Astrocyte of the spinal cord (primary cell): ENCODE measurements around the gene DAPK2.

Experiments
- DNase-seq: peaks from one replicate; pipeline ENCODE4 v3.0.0; 2011; ENCODE audit warnings: low read depth, low spot score
- H3K4me3 ChIP-seq: 2 replicates; pipeline ENCODE4 v1.5.1; 2011; ENCODE audit warnings: low read depth, mild to moderate bottlenecking, low read length, moderate library complexity
- in situ Hi-C: cut with HindIII; loops from 2 replicates; pipeline ENCODE4 v1.10.0; 2017; ENCODE audit warnings: low sequenced_read_pairs
- TF ChIP-seq, protein P1 (sequence below): IDR thresholded peaks from 2 replicates; pipeline ENCODE4 v1.5.1; 2012; ENCODE audit warnings: low read depth, mild to moderate bottlenecking, low read length, inconsistent platforms

The DAPK2 gene

DNA sequence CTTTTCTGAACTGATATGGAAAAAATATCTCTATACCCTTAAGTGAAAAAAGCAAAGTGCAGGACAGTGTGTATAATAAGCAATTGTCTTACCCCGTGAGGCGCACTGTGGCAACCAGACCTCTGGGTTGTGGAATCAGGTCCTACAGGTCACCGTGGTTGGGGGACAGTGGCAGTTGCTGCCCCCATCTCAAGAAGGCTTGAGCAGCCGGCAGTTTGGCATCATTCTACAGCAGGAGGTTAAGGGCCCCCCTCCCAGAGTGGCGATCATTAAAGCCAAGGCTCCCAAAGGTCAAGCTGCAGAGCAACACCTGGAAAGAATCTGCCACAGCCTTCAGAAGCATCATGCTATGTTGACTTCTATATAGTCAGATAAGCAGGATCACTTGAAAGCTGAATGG lies 156.5 kb downstream of the DAPK2 start:
- TF ChIP-seq, protein P1, sequence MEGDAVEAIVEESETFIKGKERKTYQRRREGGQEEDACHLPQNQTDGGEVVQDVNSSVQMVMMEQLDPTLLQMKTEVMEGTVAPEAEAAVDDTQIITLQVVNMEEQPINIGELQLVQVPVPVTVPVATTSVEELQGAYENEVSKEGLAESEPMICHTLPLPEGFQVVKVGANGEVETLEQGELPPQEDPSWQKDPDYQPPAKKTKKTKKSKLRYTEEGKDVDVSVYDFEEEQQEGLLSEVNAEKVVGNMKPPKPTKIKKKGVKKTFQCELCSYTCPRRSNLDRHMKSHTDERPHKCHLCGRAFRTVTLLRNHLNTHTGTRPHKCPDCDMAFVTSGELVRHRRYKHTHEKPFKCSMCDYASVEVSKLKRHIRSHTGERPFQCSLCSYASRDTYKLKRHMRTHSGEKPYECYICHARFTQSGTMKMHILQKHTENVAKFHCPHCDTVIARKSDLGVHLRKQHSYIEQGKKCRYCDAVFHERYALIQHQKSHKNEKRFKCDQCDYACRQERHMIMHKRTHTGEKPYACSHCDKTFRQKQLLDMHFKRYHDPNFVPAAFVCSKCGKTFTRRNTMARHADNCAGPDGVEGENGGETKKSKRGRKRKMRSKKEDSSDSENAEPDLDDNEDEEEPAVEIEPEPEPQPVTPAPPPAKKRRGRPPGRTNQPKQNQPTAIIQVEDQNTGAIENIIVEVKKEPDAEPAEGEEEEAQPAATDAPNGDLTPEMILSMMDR = no peak
- DNase-seq = no peak
- no peak overlapping the region for H3K4me3 ChIP-seq
- in situ Hi-C loops = no loop called here

DNA sequence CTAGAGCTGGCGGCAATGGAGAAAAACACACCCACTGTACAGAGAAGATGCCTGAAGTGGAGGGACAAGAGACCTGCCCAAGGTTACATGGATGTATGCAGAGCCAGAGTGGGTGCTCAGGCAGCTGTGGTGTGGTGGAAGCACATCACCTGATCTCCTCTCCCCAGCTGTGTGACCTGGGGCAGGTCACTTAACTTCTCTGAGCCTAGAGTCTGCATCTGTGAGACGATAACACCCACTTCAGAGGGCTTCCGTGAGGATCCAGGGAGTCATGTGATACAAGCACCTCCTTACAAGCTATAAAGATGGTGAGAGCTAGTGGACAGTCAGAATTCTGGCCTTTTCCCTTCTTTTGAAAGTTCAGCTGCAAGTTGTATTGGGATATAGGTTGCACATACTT lies 157.5 kb downstream of the DAPK2 start:
- no peak for DNase-seq
- H3K4me3 ChIP-seq = no peak overlapping the region
- TF ChIP-seq, protein P1 = no peak
- in situ Hi-C loops = no loop called here

DNA sequence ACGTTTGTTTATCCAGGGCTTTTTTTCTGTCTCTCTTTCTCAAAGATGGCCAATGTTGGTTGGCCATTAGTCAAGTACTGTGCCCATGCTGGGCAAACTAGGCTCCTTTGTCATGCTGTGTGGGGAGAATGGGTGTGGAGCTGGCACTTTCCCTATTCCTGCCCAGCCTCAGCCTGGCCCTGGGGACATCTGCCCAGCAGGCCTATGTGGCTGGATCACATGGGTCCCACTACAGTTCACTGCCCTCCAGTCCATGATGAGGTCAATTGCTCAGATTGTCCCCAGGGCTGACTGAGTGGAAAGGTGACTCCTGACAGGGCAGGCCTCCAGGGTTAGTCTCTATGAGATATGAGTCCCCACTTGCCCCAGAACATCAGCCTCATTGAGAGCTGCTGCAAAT lies 158.1 kb downstream of the DAPK2 start:
- H3K4me3 ChIP-seq = no peak overlapping the region
- TF ChIP-seq, protein P1 = no peak
- DNase-seq = no peak
- in situ Hi-C loops = no loop called here

DNA sequence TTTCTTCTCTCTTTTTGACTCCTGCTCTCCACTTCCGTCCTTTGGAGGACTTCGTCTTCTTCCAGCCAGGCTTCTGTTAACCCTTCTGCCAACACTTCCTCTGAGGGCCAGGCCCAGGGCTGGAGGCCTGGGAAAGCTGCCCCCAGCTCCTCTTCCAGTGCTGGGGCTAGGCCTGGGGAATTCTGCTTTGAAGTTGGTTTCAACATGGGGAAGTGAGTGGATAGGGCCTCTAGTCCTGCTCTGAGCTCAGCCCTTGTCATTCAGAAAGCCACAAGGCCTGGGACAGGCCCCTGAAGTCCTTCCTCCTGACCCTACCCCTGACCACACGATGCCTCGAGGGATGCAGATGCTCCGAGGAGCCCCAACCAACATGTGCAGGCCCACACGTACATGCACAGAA lies 158.7 kb downstream of the DAPK2 start:
- in situ Hi-C loops = no loop called here
- TF ChIP-seq, protein P1 = no peak
- H3K4me3 ChIP-seq = no peak overlapping the region
- no peak for DNase-seq

DNA sequence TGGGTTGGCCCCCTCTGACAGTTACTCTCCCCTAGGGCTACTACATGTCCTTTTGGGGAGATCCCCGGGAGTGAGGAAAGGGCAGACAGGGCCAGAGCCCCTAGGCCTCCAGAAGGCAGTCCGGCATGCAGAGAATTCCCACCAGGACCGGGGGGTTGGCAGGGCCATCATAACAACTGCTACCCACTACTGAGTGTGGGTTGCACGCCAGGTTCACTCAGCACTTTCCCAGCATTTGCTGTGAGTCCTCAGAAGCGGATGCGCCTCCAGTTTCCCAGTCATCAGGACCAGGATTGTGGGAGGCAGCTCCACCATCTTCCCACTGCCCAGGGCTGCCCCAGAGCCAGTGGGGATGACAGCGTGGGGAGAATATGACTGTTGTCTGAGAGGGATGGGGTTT lies 161.3 kb downstream of the DAPK2 start:
- no peak for DNase-seq
- H3K4me3 ChIP-seq = no peak overlapping the region
- in situ Hi-C loops = no loop called here
- TF ChIP-seq, protein P1 = no peak

DNA sequence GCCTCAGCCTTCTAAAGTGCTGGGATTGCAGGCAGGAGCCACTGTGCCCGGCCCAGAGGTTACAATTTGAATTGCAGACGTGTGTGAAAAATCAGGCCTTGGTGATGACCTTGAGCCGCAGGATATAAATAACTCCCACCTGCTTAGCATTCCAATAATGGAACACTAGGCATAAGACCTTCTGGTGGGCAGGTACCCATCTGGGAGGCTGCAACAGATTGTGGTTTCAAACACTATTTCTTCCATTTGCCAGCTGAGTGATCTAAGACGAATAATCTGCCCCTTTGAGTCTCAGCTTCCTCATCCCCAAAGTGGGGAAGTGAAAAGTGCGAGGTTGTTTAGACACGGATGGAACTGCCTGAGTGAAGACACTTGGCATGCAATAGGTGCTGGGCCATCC lies 164.9 kb downstream of the DAPK2 start:
- DNase-seq = no peak
- no peak overlapping the region for H3K4me3 ChIP-seq
- TF ChIP-seq, protein P1 = no peak
- in situ Hi-C loops = no loop called here

DNA sequence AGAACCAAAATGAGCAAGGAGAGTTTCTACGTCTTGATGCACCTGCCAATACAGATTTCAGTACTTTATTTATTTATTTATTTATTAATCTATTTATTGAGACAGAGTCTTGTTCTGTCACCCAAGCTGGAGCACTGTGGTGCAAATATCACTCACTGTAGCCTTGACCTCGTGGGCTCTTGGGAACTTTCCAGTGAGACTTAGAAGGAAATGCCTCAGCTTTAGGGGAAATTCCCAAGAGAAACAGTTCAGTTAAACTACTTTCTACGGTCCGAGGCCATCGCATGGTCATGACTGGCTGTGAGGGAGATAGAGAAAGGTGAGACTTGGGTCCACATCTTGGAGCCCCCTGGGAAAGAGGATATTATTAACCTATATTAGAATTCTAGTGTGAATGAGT lies 165.5 kb downstream of the DAPK2 start:
- no peak for DNase-seq
- H3K4me3 ChIP-seq = no peak overlapping the region
- TF ChIP-seq, protein P1 = no peak
- in situ Hi-C loops = no loop called here
